Right kidney (tissue), 9 donors: ENCODE results near the gene DUSP6.

Experiments
- DNase-seq: peaks from one replicate; pipeline ENCODE4 v3.0.0-alpha.2; 2016
- long read RNA-seq, 8 donors: transcript quantifications; one replicate each; lab custom pipeline, GENCODE V29; 2026

Gene DUSP6, protein sequence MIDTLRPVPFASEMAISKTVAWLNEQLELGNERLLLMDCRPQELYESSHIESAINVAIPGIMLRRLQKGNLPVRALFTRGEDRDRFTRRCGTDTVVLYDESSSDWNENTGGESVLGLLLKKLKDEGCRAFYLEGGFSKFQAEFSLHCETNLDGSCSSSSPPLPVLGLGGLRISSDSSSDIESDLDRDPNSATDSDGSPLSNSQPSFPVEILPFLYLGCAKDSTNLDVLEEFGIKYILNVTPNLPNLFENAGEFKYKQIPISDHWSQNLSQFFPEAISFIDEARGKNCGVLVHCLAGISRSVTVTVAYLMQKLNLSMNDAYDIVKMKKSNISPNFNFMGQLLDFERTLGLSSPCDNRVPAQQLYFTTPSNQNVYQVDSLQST
- long read RNA-seq, donor 1, full-length matches to known transcripts = 35 of 35 reads
- long read RNA-seq, donor 1, partial matches to known transcripts = 0 of 35 reads
- long read RNA-seq, donor 1, other reads (novel, unspliced or antisense) = 0 of 35 reads
- long read RNA-seq, donor 2, full-length matches to known transcripts = 26 of 26 reads
- long read RNA-seq, donor 2, partial matches to known transcripts = 0 of 26 reads
- long read RNA-seq, donor 2, other reads (novel, unspliced or antisense) = 0 of 26 reads
- long read RNA-seq, donor 3, full-length matches to known transcripts = 12 of 12 reads
- long read RNA-seq, donor 3, partial matches to known transcripts = 0 of 12 reads
- long read RNA-seq, donor 3, other reads (novel, unspliced or antisense) = 0 of 12 reads
- long read RNA-seq, donor 4, full-length matches to known transcripts = 37 of 37 reads
- long read RNA-seq, donor 4, partial matches to known transcripts = 0 of 37 reads
- long read RNA-seq, donor 4, other reads (novel, unspliced or antisense) = 0 of 37 reads
- long read RNA-seq, donor 5, full-length matches to known transcripts = 32 of 32 reads
- long read RNA-seq, donor 5, partial matches to known transcripts = 0 of 32 reads
- long read RNA-seq, donor 5, other reads (novel, unspliced or antisense) = 0 of 32 reads
- long read RNA-seq, donor 6, full-length matches to known transcripts = 30 of 30 reads
- long read RNA-seq, donor 6, partial matches to known transcripts = 0 of 30 reads
- long read RNA-seq, donor 6, other reads (novel, unspliced or antisense) = 0 of 30 reads
- long read RNA-seq, donor 7, full-length matches to known transcripts = 44 of 44 reads
- long read RNA-seq, donor 7, partial matches to known transcripts = 0 of 44 reads
- long read RNA-seq, donor 7, other reads (novel, unspliced or antisense) = 0 of 44 reads
- long read RNA-seq, donor 8, full-length matches to known transcripts = 22 of 28 reads
- long read RNA-seq, donor 8, partial matches to known transcripts = 6 of 28 reads
- long read RNA-seq, donor 8, other reads (novel, unspliced or antisense) = 0 of 28 reads

- peak; percentile 92 for DNase-seq
These were observed at the start of gene DUSP6 for GRCh38 chr12:89352492-89353187. TSS of gene DUSP6 (minus strand) at chr12:89352501. CDS start at chr12:89352039, 462 bp downstream.

DNA sequence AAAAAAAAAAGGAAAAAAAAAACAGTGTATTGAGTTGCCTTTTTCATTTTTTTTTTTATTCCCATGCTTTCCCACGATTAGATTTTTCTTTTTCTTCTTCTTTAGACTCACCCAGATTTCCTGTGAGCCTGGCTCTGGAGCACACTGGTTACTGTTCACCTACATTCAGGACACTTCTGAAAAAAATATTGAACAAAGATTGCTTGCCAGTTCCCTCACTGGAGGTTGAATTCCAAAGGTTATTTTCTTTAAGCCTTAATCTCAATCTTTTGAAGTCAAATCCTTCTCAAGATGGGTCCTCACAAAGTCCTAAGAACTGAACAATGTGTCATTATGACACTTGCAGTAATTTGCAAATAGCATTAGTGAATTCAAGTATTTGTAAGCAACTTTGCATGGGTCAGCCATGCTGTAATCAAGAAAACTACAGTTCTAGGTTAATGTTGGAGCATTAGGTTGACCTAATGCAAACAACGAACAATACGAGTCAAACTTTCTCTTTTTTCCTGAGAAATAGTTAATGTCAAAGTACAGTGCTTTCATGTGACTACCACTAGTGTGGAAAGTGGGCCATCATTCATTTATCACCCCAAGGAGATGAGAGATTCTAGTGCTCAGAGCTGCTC lies 49.2 kb upstream of the DUSP6 start:
- DNase-seq = no peak

GRCh38 chr12:89400415-89400814 lies 48.1 kb upstream of the DUSP6 start:
- no peak for DNase-seq

- no peak for DNase-seq
These were observed 43.4 kb upstream of the DUSP6 start for GRCh38 chr12:89395712-89396111.

DNA sequence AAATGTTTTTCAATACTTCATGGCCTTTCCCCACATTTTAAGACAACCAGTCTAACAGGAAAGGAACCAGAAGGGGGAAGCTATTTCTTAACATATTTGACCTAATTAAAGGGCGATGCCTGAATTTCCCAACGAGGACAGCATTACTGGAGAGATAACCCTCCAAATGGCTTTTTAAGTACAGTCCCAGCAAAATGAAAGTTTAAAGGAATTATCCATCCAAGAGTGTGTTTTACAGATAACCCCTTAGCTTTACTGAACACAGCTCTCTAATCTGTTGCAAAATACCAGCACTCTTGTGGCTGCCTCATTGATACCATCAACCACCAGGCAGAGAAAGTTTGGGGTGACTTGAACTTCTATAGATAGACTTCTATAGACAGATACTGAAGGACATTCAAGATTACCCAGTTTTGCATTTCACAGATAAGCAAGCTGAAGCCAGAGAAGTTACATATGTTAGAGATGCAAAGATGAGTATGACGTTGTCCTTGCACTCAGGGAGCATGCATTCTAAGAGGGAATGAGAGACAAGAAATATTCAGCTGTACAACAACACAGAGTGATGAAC lies 41.3 kb upstream of the DUSP6 start:
- DNase-seq = no peak

GRCh38 chr12:89392391-89392790 lies 40.1 kb upstream of the DUSP6 start:
- no peak for DNase-seq

DNA sequence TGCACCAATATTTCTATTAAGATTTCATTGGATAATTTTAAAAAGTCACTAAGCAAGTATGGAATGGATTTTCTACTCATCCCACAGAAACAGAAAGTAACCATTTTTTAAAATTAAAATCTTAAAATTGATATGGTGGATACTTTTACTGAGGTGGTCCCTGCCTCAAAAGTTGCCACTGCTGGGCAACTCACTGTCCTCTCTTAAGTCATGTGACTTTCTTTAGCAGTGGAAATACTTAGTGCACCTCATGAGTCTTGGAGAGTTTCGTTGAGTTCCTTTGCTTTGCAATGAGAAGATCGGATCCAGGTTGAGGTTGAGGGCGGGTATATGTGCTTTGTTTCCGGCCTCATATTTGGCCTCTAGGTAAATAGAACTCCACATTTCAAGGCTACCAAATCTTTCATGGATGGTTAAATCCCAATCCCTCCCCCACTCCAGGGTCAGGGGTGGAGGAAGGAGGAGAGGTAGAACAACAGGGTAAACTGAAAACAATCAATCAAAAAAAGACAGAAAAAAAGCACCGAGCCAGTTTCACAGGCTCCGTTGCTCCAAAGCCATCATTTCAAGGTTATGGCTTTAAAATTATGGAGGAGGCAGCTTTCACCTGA lies 39.5 kb upstream of the DUSP6 start:
- DNase-seq = peak; percentile 35

DNA sequence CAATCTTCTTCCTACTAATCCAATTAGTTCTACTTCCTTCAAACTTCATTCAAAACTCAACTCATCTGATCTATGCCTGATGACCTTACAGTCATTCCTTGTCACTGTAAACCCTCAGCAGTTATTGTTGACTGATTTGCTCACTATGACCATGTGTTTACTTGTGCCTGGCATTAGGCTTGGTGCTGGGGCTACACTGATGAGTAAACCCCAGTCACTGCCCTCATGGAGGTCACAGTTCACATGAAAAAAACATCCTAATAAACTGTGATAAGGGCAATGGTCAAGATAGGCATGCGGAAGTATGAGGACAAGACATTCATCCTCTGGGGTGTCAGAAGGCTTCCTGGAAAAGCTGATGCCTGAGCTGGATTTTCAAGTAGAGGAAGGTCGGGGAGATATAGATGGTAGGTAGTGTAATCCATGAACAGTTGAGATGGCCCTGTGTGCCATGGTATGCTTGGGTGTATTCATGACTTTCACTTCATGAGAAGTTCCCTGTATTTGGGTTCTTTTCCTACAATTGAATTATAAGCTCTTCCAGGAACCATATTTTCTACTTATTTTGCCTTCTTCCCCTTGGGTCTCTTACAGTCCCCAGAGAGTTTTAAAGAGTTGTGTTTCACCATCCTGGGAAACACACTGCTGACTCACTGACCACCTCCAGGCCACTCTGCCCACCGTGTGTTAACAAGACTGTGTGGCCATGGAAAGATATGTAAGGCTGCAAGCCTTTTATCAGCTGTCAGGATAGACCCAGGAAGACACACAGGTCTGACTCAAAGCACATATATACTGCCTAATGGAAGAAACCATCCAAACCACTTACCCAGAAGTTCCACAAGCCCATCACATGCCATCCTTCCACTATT lies 38.7 kb upstream of the DUSP6 start:
- DNase-seq = no peak

DNA sequence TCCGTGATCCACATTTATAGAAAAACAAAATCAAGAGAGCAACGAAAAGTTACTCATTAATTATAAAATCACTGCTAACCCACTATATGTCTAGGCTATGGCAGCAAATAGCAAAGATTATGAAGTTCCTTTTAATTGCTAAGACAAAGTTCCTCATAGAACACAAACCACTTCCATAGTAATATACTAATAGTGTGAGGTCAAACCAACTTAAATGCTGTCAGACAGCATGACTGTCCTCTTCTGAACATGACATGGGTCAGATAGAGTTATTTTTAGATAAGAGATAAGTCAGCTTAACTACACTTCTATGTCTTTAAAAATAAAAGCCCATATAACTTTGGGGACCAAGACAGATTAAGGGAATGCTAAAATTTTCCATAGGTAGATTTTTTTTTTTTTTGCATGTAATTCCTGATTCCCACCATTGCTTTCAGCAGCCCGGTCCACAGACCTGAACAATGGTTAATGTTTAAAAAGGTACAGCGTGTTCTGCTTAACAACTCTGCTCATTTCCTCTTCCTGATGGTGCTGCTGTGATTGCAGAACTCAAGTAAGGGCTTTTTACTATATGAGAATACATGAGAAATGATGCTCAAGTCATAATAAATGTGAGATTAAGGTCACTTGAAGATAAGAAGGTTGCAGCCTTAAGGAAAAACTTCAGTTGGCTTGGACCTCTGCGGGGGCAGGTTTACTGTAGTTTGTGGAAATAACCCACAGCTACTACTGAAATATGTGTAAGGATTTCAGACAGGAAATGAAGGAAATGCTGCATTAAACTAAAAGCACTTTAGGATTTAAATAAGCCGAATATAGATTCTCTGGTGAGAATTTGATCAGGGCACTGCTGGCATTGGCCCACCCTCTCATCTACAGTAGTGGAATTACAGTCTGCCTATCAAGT lies 37.7 kb upstream of the DUSP6 start:
- peak; percentile 35 for DNase-seq

GRCh38 chr12:89386138-89386537 lies 33.8 kb upstream of the DUSP6 start:
- DNase-seq = no peak

DNA sequence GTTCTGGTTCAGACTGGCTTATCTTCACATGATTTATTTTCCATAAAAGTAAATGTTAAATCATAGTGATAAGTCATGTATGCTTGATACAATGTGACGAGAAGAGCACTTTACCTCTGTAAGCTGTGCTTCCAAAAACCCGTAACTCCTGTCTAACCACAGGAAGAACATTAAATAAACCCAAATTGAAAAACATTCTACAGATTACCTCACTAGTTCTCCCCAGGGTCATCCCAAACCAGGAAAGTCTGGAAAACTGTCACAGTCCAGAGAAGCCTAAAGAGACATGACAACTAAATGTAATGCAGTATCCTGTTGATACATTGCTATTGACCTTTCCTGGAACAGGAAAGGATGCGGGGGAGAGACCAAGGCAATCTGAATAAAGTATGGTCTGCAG lies 32.5 kb upstream of the DUSP6 start:
- no peak for DNase-seq

DNA sequence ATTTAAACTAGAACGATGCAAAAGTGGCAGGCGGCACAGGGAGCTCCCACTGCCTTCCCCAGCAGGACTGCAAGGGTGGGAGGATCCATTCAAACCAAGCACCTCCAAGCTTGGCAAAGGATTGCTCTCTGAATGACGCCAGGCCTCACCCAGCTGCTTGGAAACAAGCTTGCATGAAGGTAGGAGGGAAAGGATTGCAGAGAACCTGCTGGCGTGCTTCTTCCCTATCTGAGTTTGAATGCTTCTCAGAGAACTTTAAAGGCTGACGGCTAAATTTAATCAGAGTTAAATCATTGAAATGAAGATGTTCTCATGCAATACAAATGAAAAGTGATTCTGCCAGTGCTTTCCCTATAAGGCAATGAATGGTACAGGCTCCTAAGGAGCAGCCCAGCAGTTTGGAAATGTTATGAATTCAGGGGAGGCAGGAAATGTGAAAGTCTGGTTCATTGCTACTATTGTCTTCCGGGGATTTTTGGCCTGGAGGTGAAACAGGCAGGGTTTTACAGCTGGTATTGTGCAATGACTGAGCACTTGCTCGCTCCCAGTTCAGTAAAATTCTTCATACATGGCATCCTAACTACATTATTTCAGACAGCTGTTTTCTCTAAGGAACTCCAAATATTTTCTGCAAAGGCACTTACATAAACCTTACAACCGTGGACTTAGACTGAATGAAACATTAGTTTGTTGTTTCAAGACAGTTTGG lies 31.9 kb upstream of the DUSP6 start:
- DNase-seq = no peak

GRCh38 chr12:89383235-89384049 lies 31.1 kb upstream of the DUSP6 start:
- no peak for DNase-seq

- no peak for DNase-seq
These were observed 30.0 kb upstream of the DUSP6 start for GRCh38 chr12:89382328-89382727.

GRCh38 chr12:89379839-89380467 lies 27.7 kb upstream of the DUSP6 start:
- no peak for DNase-seq
